ENCODE data around the gene IFT43. TPM values are rescaled to one million over a fixed set of nuclear protein-coding genes. Genes with fewer than 3 reads are reported as not detected.

Gene IFT43
- total RNA-seq, 6 experiments from 2014 or later = 27.1 to 33.4 (median 29.3) TPM

DNA sequence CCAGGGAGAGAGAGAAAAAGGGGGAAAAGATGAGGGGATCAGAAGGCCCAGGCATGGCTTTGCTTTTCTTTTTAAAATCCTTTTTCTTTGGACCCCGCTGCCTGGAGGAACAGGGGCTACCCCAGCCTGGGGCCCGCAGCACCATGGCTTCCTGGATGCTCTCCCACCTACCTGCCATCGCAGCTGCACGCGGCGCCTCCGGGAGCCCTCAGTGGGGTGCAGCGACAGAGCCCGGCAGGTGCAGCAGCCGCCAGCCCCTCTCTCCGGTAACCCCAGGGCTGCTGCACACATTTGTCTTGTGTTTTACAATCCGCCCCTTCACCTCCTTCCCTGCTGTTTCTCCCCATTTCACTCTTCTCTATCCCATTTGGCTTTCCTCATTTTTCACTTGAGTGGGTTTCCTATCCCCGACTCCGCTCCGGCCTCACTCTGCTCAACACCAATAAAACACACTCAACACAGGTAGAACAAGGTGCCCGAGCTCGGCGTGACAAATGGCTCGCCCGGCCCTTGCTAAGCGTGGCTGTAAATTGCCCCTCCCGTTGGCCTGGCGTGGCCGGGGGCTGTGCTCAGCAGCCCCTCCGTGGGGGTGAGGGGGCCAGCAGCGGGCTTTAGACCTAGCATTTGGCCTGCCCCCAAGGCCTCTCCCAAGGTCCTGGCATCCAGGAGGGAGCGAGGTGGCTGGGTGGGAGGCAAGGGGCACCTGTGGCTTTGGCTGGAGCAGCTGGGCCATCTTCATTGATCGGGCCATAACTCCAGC lies 113.5 kb downstream of the IFT43 start:
- Mint-ChIP-seq H3K36me3 (ENCODE audit: low read depth) (no peaks in the 10 kb centered on the region), H3K4me3 (no peak overlapping the region), H3K9me3 (no peaks in the 10 kb centered on the region), H3K27me3 (ENCODE audit: insufficient read depth) (peaks cover 25% of the 10 kb centered on the region), H3K27ac (no peak overlapping the region), H3K4me1 (ENCODE audit: low read depth) (peaks cover 6% of the 10 kb centered on the region; the same call in 1 of the 2 replicates)
- TF ChIP-seq, protein P1, sequence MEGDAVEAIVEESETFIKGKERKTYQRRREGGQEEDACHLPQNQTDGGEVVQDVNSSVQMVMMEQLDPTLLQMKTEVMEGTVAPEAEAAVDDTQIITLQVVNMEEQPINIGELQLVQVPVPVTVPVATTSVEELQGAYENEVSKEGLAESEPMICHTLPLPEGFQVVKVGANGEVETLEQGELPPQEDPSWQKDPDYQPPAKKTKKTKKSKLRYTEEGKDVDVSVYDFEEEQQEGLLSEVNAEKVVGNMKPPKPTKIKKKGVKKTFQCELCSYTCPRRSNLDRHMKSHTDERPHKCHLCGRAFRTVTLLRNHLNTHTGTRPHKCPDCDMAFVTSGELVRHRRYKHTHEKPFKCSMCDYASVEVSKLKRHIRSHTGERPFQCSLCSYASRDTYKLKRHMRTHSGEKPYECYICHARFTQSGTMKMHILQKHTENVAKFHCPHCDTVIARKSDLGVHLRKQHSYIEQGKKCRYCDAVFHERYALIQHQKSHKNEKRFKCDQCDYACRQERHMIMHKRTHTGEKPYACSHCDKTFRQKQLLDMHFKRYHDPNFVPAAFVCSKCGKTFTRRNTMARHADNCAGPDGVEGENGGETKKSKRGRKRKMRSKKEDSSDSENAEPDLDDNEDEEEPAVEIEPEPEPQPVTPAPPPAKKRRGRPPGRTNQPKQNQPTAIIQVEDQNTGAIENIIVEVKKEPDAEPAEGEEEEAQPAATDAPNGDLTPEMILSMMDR (IDR thresholded peaks at IDR 0.05) = no peak
- no peak for DNase-seq

DNA sequence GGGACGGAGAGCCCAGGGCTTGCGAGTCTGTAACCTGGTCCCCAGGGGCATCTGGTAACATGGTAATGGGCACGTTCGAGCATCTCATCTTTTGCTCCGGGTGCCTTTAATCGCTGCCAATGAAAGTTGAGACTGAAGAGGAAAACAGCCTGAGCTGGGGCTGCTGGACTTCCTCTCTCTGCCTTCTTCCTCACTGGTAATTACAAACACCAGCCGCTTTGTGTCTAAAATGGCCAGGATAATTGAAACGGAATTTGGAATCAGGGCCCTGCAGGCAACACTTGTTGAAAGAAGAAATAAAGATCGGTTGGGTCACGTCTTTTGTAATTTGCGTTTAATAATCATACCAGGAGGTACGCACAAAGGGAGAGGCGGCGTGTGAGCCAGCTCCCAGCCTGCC lies 114.7 kb downstream of the IFT43 start:
- H3K27ac Mint-ChIP-seq = no peak overlapping the region
- no peaks in the 10 kb centered on the region for H3K36me3 Mint-ChIP-seq (ENCODE audit: low read depth)
- peaks cover 21% of the 10 kb centered on the region for H3K27me3 Mint-ChIP-seq (ENCODE audit: insufficient read depth)
- TF ChIP-seq, protein P1 (IDR thresholded peaks at IDR 0.05) = no peak
- H3K9me3 Mint-ChIP-seq = no peaks in the 10 kb centered on the region
- H3K4me3 Mint-ChIP-seq = no peak overlapping the region
- H3K4me1 Mint-ChIP-seq (ENCODE audit: low read depth) = peaks cover 6% of the 10 kb centered on the region; the same call in 1 of the 2 replicates
- no peak for DNase-seq

DNA sequence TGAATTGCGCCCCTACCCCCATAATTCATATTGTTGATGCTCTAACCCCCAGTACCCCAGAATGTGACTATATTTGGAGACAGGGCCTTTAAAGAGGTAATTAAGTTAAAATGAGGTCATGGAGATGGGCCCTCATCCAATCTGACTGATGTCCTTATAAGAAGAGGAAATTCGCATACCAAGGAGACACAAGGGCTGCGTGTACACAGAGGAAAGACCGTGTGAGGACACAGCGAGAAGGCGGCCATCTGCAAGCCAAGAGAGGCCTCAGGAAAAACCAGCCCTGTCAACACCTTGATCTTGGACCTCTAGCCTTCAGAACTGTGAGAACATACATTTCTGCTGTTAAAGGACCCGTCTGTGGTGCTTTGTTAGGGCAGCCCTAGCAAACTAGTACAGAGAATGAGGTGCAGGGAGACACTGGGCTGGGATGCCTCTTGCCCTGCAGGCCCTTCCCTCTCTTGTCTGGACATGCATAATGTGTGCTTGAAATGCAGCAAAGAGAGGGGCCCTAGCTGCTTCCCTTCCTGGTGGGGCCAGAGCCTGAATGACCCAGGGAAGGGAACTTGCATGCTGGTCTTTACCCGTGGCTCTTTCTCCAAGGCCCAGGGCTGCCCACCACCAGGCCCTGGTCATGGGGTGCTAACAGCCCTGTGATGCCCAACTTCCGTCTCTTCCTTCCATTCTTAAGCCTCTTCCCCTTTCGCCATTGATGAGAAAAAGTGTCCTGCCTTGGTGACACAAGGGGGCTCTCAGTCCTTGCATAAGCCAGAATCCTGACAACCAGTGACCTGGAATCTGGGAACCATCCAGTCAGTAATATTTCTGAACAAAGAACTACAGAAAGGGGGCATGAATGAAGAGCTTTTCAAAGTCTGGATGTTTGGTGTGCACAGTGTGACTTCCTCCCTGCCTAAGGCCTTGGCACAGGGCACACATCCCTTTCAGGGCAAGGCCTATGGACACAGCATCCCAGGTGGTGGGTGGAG lies 116.1 kb downstream of the IFT43 start:
- Mint-ChIP-seq H3K27ac (no peak overlapping the region), H3K4me1 (ENCODE audit: low read depth) (peaks cover 6% of the 10 kb centered on the region; the same call in 1 of the 2 replicates), H3K36me3 (ENCODE audit: low read depth) (no peaks in the 10 kb centered on the region), H3K9me3 (no peaks in the 10 kb centered on the region), H3K27me3 (ENCODE audit: insufficient read depth) (peaks cover 29% of the 10 kb centered on the region), H3K4me3 (no peak overlapping the region)
- DNase-seq = no peak
- TF ChIP-seq, protein P1 (IDR thresholded peaks at IDR 0.05) = no peak

DNA sequence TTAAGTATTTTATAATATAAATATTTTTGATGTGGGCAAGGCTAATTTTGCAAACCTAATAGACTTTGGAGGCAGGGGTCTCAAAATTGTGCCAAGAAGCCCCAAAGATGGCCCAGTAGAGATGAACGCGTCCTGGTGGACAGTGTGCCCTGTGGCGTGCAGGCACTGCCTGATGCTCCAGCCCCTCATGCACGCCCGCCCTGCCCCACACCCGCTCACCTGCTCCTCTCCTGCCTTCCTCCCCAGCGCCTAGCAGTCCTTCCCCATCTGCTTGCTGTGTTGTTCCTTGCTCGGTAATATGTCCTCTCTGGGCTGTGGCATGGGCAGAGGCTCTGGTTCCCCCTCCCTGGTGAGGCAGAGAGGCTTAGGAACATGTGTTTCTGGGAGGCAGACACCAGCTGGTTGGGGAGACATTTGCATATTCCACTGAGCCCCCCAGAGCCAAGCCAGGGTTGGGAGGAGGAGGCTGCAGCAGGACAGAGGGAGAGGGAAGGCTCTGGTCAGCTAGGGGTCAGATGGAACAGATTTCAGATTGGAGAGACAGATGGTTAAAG lies 119.3 kb downstream of the IFT43 start:
- no peaks in the 10 kb centered on the region for H3K9me3 Mint-ChIP-seq
- no peak overlapping the region for H3K4me3 Mint-ChIP-seq
- no peaks in the 10 kb centered on the region for H3K36me3 Mint-ChIP-seq (ENCODE audit: low read depth)
- H3K4me1 Mint-ChIP-seq (ENCODE audit: low read depth) = peaks cover 20% of the 10 kb centered on the region
- TF ChIP-seq, protein P1 (IDR thresholded peaks at IDR 0.05) = no peak
- peaks cover 28% of the 10 kb centered on the region for H3K27me3 Mint-ChIP-seq (ENCODE audit: insufficient read depth)
- no peak for DNase-seq
- H3K27ac Mint-ChIP-seq = no peak overlapping the region

DNA sequence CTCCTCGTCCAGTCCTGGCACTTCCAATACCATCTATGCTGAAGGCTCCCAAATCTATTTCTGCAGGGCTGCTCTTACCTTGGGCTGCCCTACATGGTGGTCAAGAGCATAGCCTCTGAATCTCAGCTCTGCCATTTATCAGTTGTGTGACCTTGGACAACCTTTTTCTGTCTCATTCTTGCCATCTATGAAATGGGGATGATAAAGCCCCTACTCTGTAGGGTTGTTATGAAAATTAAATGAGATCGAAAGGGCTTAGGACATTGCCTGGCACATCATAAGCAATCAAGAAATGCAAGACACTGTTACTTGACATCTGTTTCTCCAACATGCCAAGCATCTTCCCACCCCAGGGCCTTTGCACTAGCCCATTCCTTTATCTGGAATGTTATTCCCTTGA lies 120.6 kb downstream of the IFT43 start:
- Mint-ChIP-seq H3K27ac (no peak overlapping the region), H3K9me3 (no peaks in the 10 kb centered on the region), H3K36me3 (ENCODE audit: low read depth) (no peaks in the 10 kb centered on the region), H3K4me1 (ENCODE audit: low read depth) (peaks cover 20% of the 10 kb centered on the region), H3K4me3 (no peak overlapping the region), H3K27me3 (ENCODE audit: insufficient read depth) (peaks cover 23% of the 10 kb centered on the region)
- DNase-seq = no peak
- TF ChIP-seq, protein P1 (IDR thresholded peaks at IDR 0.05) = no peak
